Measurements from ENCODE around the gene THPO. TPM values are rescaled to one million over a fixed set of nuclear protein-coding genes. Genes with fewer than 3 reads are reported as not detected.

THPO gene
- total RNA-seq, 1 experiment from 2014 or later, result 0.55 TPM

DNA sequence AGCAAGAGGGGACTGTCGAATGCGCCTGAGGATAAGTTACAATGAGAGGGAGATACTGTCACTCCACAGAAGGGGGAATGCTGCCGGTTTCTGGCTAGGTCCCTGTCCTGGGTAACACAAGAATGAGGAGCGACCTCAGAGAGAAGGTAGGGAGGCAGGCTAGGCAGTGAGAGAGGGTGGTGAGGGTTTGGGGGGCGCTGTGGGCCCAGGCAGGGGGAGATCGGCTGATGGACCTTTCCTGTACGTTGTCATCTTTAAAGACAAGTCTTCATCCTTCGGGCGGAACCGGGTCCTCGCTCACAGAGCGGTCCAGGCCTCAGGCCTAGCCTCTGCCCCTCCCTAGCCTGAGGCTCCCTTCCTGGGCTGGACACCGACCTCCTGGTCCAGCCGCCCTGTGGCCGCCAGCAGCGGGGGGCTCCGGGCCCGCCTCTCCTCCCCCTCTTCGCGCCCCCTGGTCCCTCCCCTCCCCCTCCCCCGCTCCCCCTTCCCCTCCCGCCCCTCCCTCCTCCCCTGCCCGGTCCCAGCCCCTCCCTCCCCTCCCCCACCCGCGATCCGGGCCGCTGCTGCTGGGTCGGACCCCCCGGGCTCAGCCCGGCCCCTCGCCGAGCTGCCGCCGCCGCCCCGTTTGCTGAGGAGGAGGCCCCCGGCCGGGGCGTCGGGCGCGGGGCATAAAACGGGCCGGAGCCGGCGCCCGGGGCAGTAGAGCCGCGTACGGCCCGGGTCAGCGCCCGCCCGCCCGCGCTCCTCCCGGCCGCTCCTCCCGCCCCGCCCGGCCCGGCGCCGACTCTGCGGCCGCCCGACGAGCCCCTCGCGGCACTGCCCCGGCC, 1.6 kb upstream of the THPO start, which contains the start of gene CHRD:
Gene CHRD (plus strand): TSS at position 697 of the 827 bp plus-strand sequence. CDS start 265 bp downstream, outside the sequence.
- Mint-ChIP-seq H3K9me3 (no peaks in the 10 kb centered on the region), H3K27ac (no peak within 1 kb of the TSS), H3K4me1 (peaks cover 45% of the 10 kb centered on the region), H3K27me3 (ENCODE audit: low read depth) (peaks cover 61% of the 10 kb centered on the region), H3K36me3 (no peaks in the 10 kb centered on the region), H3K4me3 (peak within 1 kb of the TSS; percentile 72)
- TF ChIP-seq, protein P1, sequence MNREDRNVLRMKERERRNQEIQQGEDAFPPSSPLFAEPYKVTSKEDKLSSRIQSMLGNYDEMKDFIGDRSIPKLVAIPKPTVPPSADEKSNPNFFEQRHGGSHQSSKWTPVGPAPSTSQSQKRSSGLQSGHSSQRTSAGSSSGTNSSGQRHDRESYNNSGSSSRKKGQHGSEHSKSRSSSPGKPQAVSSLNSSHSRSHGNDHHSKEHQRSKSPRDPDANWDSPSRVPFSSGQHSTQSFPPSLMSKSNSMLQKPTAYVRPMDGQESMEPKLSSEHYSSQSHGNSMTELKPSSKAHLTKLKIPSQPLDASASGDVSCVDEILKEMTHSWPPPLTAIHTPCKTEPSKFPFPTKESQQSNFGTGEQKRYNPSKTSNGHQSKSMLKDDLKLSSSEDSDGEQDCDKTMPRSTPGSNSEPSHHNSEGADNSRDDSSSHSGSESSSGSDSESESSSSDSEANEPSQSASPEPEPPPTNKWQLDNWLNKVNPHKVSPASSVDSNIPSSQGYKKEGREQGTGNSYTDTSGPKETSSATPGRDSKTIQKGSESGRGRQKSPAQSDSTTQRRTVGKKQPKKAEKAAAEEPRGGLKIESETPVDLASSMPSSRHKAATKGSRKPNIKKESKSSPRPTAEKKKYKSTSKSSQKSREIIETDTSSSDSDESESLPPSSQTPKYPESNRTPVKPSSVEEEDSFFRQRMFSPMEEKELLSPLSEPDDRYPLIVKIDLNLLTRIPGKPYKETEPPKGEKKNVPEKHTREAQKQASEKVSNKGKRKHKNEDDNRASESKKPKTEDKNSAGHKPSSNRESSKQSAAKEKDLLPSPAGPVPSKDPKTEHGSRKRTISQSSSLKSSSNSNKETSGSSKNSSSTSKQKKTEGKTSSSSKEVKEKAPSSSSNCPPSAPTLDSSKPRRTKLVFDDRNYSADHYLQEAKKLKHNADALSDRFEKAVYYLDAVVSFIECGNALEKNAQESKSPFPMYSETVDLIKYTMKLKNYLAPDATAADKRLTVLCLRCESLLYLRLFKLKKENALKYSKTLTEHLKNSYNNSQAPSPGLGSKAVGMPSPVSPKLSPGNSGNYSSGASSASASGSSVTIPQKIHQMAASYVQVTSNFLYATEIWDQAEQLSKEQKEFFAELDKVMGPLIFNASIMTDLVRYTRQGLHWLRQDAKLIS (CRISPR knock-in tag; IDR thresholded peaks at IDR 0.05; ENCODE audit: borderline replicate concordance), result no peak
- TF ChIP-seq, protein P2, sequence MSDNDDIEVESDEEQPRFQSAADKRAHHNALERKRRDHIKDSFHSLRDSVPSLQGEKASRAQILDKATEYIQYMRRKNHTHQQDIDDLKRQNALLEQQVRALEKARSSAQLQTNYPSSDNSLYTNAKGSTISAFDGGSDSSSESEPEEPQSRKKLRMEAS (CRISPR knock-in tag; IDR thresholded peaks at IDR 0.05), result no peak
- TF ChIP-seq, protein P3, sequence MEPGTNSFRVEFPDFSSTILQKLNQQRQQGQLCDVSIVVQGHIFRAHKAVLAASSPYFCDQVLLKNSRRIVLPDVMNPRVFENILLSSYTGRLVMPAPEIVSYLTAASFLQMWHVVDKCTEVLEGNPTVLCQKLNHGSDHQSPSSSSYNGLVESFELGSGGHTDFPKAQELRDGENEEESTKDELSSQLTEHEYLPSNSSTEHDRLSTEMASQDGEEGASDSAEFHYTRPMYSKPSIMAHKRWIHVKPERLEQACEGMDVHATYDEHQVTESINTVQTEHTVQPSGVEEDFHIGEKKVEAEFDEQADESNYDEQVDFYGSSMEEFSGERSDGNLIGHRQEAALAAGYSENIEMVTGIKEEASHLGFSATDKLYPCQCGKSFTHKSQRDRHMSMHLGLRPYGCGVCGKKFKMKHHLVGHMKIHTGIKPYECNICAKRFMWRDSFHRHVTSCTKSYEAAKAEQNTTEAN (CRISPR knock-in tag; IDR thresholded peaks at IDR 0.05), result no peak
- TF ChIP-seq, protein P4, sequence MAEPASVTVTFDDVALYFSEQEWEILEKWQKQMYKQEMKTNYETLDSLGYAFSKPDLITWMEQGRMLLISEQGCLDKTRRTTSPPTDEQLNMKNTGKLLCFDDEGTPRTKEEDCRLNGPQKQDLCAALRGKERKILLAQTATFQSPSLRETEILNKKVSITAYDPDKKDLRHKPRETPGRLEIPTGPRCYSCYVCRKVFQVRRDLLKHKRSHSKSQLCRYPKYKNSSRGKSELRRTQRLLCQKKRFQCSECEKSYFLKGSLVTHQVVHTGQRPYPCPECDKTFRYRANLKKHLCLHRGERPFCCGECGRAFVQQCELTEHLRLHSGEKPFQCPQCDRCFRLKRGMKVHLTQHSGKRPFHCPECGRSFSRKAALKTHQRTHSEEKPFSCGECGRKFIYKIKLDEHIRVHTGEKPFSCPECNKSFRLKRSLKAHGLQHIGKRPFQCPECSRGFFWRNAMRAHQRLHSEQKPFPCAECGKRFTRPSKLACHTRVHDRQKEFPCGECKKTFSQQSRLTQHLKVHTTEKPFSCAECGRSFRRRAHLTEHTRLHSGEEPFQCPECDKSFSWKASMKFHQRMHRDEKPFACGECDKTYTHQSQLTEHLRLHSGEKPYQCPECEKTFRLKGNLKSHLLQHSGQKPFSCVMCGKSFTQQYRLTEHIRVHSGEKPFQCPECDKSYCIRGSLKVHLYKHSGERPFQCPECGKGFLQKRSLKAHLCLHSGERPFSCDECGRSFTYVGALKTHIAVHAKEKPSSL (CRISPR knock-in tag; conservative IDR thresholded peaks at IDR 0.05), result no peak
- TF ChIP-seq JAZF1 (CRISPR knock-in tag; IDR thresholded peaks at IDR 0.05), result no peak
- DNase-seq (ENCODE audit: low spot score) (no peak), ATAC-seq (no peak)
- CTCF ChIA-PET, result interaction anchor here (1.7 to 5.2 kb wide), 3 partner anchors 7 to 162 kb away, joined by 4 to 33 read pairs (median 27); no protein-coding TSS in a partner anchor
- POLR2A ChIA-PET, result no interaction called here

DNA sequence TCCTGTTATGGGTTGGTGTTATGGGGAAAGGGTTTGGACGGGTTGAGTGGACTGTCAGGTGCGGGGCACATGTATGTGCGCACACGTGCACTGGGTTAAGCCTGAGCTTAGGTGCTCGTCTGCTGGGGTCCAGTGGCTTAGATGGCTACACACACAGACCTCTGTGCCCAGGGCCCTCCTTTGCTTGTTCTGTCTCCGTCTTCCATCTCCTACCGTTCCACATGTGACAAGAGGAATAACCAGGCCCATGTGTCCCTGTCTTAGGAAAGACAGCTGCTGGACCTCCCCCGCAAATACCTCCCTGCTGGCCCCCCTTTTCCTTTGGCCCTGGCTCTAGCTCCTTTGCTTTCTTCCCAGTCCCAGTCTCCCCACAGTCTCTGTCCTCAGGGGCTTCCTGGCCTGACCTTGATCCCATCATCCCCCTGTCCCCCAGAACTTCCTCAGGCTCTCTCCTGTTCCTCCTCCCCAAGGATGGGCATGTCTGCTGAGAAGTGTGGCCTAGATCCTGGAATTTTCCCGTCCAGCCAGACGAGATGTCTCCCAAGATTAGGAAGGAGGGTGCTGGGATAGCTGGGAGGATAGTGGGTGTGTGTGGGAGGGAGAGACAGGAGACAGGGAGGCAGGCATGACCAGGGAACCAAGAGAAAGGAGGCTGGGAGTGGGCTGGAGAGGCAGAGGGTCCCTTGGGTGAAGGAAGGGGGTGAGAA, 797 bp upstream of the THPO start:
- ChIA-PET POLR2A (no interaction called here), CTCF (interaction anchor here (0.5 kb wide), 1 partner anchor 163 kb away, joined by 4 read pairs; no protein-coding TSS in a partner anchor)
- Mint-ChIP-seq H3K36me3 (no peaks in the 10 kb centered on the region), H3K9me3 (no peaks in the 10 kb centered on the region), H3K27ac (no peak overlapping the region), H3K4me1 (peaks cover 45% of the 10 kb centered on the region), H3K27me3 (ENCODE audit: low read depth) (peaks cover 59% of the 10 kb centered on the region), H3K4me3 (peak overlapping the region; percentile 72)
- TF ChIP-seq E2F5 (CRISPR knock-in tag; IDR thresholded peaks at IDR 0.05), result no peak
- ATAC-seq, result no peak
- DNase-seq (ENCODE audit: low spot score), result no peak

DNA sequence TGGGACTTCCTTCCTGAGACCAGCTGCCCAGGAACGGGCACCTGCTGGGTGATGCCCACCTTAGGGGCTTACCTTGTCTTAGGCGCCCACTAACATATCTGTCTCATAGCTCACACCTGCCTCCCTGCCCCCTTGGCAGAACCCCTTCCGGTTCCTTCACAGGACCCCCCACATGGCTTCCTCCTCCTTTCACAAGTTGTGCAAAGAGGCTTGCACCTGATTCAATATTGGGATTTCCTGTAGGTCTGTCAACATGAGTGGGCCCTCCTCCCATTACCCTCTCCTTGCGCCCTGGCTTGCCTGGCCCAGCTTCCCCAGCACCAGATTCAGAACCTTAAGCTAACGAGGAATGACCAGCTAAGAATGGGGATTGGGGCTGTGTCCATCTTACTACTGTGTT, 633 bp downstream of the THPO start:
- ATAC-seq (no peak), DNase-seq (ENCODE audit: low spot score) (no peak)
- Mint-ChIP-seq H3K36me3 (no peaks in the 10 kb centered on the region), H3K9me3 (no peaks in the 10 kb centered on the region), H3K27me3 (ENCODE audit: low read depth) (peaks cover 47% of the 10 kb centered on the region), H3K4me3 (peak overlapping the region; percentile 48), H3K27ac (no peak overlapping the region), H3K4me1 (peaks cover 49% of the 10 kb centered on the region)
- CTCF ChIA-PET, result interaction anchor here (1.0 to 2.8 kb wide), 7 partner anchors 8 to 164 kb away, joined by 3 to 13 read pairs (median 4); no protein-coding TSS in a partner anchor
- POLR2A ChIA-PET, result interaction anchor here (1.0 kb wide), 1 partner anchor 148 kb away, joined by 3 read pairs; no protein-coding TSS in a partner anchor
- TF ChIP-seq ZNF263 (CRISPR knock-in tag; IDR thresholded peaks at IDR 0.05; ENCODE audit: low read depth) (no peak), FOXJ3 (CRISPR knock-in tag; IDR thresholded peaks at IDR 0.05; ENCODE audit: borderline replicate concordance) (no peak), E2F1 (CRISPR knock-in tag; IDR thresholded peaks at IDR 0.05) (no peak), RORB (CRISPR knock-in tag; IDR thresholded peaks at IDR 0.05) (no peak), ATF6 (CRISPR knock-in tag; IDR thresholded peaks at IDR 0.05) (no peak), CREM (CRISPR knock-in tag; IDR thresholded peaks at IDR 0.05) (no peak)
- TF ChIP-seq, protein P2 (CRISPR knock-in tag; IDR thresholded peaks at IDR 0.05), result no peak
- TF ChIP-seq, protein P3 (CRISPR knock-in tag; IDR thresholded peaks at IDR 0.05), result no peak
